HFFc6 (cell line): ENCODE measurements around the gene FAM170B. TPM values are rescaled to one million over a fixed set of nuclear protein-coding genes. Genes with fewer than 3 reads are reported as not detected.

ENCODE experiments used
- DNase-seq: peaks from one replicate; pipeline ENCODE4 v3.0.0-alpha.2; 2018
- H3K27ac Mint-ChIP-seq: 2 replicates; pipeline ENCODE4 v1.8.0; 2020; ENCODE audit warnings: mild to moderate bottlenecking, mixed read lengths
- H3K27me3 Mint-ChIP-seq: 2 replicates; pipeline ENCODE4 v1.8.0; 2021; ENCODE audit warnings: mild to moderate bottlenecking, moderate library complexity, mixed read lengths; ENCODE audit not compliant: insufficient read depth
- H3K36me3 Mint-ChIP-seq: 2 replicates; pipeline ENCODE4 v1.8.0; 2021; ENCODE audit warnings: low read depth, mixed read lengths
- H3K4me1 Mint-ChIP-seq: 2 replicates; pipeline ENCODE4 v1.8.0; 2020; ENCODE audit warnings: low read depth, mixed read lengths
- H3K4me3 Mint-ChIP-seq: 2 replicates; pipeline ENCODE4 v1.8.0; 2020; ENCODE audit warnings: mild to moderate bottlenecking, moderate library complexity, mixed read lengths
- H3K9me3 Mint-ChIP-seq: 2 replicates; pipeline ENCODE4 v1.8.0; 2020; ENCODE audit warnings: mild to moderate bottlenecking, mixed read lengths
- CTCF ChIP-seq: fragments of 200-600 bp; sonication (generic); IDR thresholded peaks from 2 replicates; pipeline ENCODE4 v1.5.0; 2021; ENCODE audit warnings: antibody characterized with exemption, mild to moderate bottlenecking
- total RNA-seq, 6 experiments: library from RNA; stranded (reverse); fragmentation: NEBNext Ultra II Directional; extraction: Animal tissue kit (Norgen Biotek cat#: 25700); gene quantifications; 2 replicates in 1 of 6; 3 replicates in 5 of 6; pipeline ENCODE4 v1.2.3, GENCODE V29; 2021

Gene FAM170B
- total RNA-seq, 6 experiments from 2014 or later = not detected

DNA sequence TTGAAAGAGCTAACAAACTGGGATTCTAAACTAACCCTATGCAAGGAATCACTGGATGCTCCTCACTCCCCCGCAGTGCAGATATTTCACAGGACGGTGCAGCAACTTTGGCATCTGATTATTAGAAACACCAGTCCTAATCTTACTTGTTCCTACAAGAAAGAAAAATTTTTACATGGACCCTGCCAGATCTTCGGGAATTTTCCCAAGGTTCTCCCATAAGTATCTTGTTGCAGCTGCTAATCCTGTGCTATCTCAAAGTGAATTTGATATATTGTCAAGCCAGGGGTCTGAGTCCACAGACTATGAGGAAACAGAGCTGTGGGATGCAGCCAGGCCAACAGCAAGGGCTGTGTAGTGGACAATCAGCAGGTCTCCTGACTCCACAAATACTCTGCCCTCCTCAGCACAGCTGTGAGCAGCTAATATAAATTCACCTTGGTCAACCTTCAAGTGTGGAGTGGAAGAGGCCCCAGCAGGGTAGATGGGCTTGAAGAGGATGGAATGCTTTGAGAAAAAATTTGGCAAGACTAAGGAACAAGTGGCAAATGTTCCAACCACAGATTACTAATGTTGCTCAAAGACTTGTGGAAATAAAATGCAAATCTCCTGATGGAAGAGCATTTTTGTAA lies 44.1 kb downstream of the FAM170B start:
- Mint-ChIP-seq H3K36me3 (peaks cover 4% of the 10 kb centered on the region; the same call in 1 of the 2 replicates), H3K4me3 (no peak overlapping the region), H3K27me3 (peaks cover 13% of the 10 kb centered on the region), H3K27ac (no peak overlapping the region), H3K9me3 (peaks cover 15% of the 10 kb centered on the region), H3K4me1 (no peaks in the 10 kb centered on the region)
- DNase-seq = no peak
- TF ChIP-seq CTCF = no peak

- Mint-ChIP-seq H3K4me1 (no peaks in the 10 kb centered on the region), H3K27ac (no peak overlapping the region), H3K27me3 (peaks cover 12% of the 10 kb centered on the region), H3K36me3 (peaks cover 4% of the 10 kb centered on the region; the same call in 1 of the 2 replicates), H3K4me3 (no peak overlapping the region), H3K9me3 (peaks cover 15% of the 10 kb centered on the region)
- no peak for TF ChIP-seq CTCF
- no peak for DNase-seq
Measured at GRCh38 chr10:49089152-49089551, 44.7 kb downstream of the FAM170B start.

DNA sequence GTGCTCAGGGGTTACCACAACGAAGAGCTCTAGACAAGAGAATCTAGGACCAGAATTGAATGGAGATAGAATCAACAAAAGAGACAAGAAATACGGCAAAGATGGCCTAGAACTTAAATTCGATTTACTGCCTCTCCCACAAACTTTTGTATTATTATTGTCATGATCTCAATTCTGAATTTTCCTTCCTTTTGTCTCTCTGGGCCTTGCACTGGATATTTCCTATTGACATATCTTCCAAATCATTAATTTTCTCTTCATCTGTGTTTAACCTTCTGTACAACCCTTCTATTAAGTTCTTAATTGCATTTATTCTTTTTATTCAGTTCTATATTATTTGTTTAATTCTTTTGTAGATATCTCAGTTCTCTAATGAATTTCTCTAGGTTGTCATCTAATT lies 46.9 kb downstream of the FAM170B start:
- Mint-ChIP-seq H3K36me3 (peaks cover 4% of the 10 kb centered on the region; the same call in 1 of the 2 replicates), H3K27me3 (peaks cover 18% of the 10 kb centered on the region), H3K4me3 (no peak overlapping the region), H3K27ac (no peak overlapping the region), H3K9me3 (peaks cover 15% of the 10 kb centered on the region), H3K4me1 (no peaks in the 10 kb centered on the region)
- no peak for TF ChIP-seq CTCF
- DNase-seq = no peak

DNA sequence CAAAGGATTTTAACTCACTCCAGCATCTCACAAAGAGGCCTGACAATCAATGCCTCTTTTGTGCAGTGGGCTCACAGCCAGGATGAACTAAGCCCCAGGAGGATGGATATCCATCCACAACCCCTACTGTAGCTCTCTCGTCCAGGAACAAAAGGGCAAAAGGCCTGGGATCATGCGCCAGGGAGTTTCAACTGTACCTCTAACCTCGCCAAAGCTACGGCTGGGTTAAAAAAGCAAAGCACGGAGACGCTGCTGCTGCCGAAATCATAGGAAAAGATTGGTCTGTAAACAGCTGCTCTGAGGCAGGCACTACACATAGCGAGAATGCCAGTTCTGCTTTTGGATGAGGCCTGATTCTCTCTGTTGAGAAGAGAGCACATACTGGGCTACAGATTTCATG lies 50.6 kb downstream of the FAM170B start:
- no peak for DNase-seq
- peaks cover 27% of the 10 kb centered on the region for H3K27me3 Mint-ChIP-seq
- H3K4me3 Mint-ChIP-seq = no peak overlapping the region
- no peak for TF ChIP-seq CTCF
- peaks cover 15% of the 10 kb centered on the region for H3K9me3 Mint-ChIP-seq
- no peaks in the 10 kb centered on the region for H3K4me1 Mint-ChIP-seq
- H3K36me3 Mint-ChIP-seq = peaks cover 4% of the 10 kb centered on the region; the same call in 1 of the 2 replicates
- H3K27ac Mint-ChIP-seq = no peak overlapping the region

DNA sequence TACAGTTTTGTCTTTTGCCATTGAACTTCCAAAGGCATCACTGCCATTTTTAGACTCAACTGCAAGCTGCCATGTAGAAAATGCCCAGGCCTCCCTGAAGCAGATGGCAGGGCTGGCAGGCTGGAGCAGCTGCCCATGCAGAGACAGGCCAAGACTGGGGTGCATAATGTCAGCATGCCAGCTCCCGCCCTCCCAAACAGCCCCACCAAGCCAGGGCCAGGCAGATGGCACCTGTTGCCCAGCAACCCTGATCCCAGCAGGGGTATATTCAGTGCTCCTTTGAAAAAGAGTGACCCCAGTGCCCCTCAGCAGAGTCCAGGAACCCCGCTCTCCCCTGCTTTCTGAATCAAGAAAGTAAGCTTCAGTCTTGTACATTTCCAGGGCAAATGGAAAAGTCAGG lies 51.1 kb downstream of the FAM170B start:
- TF ChIP-seq CTCF = no peak
- peaks cover 27% of the 10 kb centered on the region for H3K27me3 Mint-ChIP-seq
- H3K4me1 Mint-ChIP-seq = no peaks in the 10 kb centered on the region
- no peak overlapping the region for H3K27ac Mint-ChIP-seq
- H3K36me3 Mint-ChIP-seq = peaks cover 4% of the 10 kb centered on the region; the same call in 1 of the 2 replicates
- no peak for DNase-seq
- peaks cover 15% of the 10 kb centered on the region for H3K9me3 Mint-ChIP-seq
- no peak overlapping the region for H3K4me3 Mint-ChIP-seq
